GM23338 (cell line): ENCODE data around the gene EXOC6B. TPM values are rescaled to one million over a fixed set of nuclear protein-coding genes. Genes with fewer than 3 reads are reported as not detected.

ENCODE experiments used
- ATAC-seq: fragments of 200-7000 bp; cut with Tn5 transposase; 3 replicates; pipeline ENCODE4 v1.9.1; 2020
- DNase-seq: peaks from one replicate; pipeline ENCODE4 v3.0.0-alpha.2; 2015; ENCODE audit warnings: low spot score
- H2AFZ ChIP-seq: fragments of 200-600 bp; sonication (generic); 2 replicates; pipeline ENCODE4 v1.8.0; 2016; ENCODE audit warnings: antibody characterized with exemption, mild to moderate bottlenecking, moderate library complexity
- H3F3A ChIP-seq: fragments of 200-600 bp; sonication (generic); replicated peaks from 2 replicates; pipeline ENCODE4 v1.8.0; 2017; ENCODE audit warnings: antibody characterized with exemption, mixed run types, low read depth
- H3K27ac ChIP-seq: fragments of 200-600 bp; sonication (generic); 2 replicates; pipeline ENCODE4 v1.6.1; 2016; ENCODE audit warnings: low read depth
- H3K27me3 ChIP-seq: fragments of 200-600 bp; sonication (generic); 2 replicates; pipeline ENCODE4 v1.8.0; 2016; ENCODE audit warnings: mild to moderate bottlenecking, mixed run types, moderate library complexity; ENCODE audit not compliant: insufficient read depth
- H3K36me3 ChIP-seq: fragments of 200-600 bp; sonication (generic); 2 replicates; pipeline ENCODE4 v1.8.0; 2016; ENCODE audit warnings: mild to moderate bottlenecking; ENCODE audit not compliant: insufficient read depth
- H3K4me1 ChIP-seq: fragments of 200-600 bp; sonication (generic); 2 replicates; pipeline ENCODE4 v1.8.0; 2016; ENCODE audit warnings: mild to moderate bottlenecking, moderate library complexity; ENCODE audit not compliant: insufficient read depth
- H3K4me2 ChIP-seq: fragments of 200-600 bp; sonication (generic); 2 replicates; pipeline ENCODE4 v1.7.1; 2017; ENCODE audit warnings: mixed run types
- H3K4me3 ChIP-seq: fragments of 200-600 bp; sonication (generic); 2 replicates; pipeline ENCODE4 v1.6.1; 2016; ENCODE audit warnings: mixed run types
- H3K79me2 ChIP-seq: fragments of 200-600 bp; sonication (generic); replicated peaks from 2 replicates; pipeline ENCODE4 v1.8.0; 2017; ENCODE audit warnings: mild to moderate bottlenecking; ENCODE audit not compliant: insufficient read depth
- H3K9me2 ChIP-seq: fragments of 200-600 bp; sonication (generic); 2 replicates; pipeline ENCODE4 v1.8.0; 2017; ENCODE audit not compliant: insufficient read depth
- H4K20me1 ChIP-seq: fragments of 200-600 bp; sonication (generic); replicated peaks from 2 replicates; pipeline ENCODE4 v1.8.0; 2017; ENCODE audit warnings: mild to moderate bottlenecking; ENCODE audit not compliant: insufficient read depth
- H3K27ac Mint-ChIP-seq: 2 replicates; pipeline ENCODE4 v1.8.0; 2020; ENCODE audit warnings: inconsistent platforms, mild to moderate bottlenecking, moderate library complexity, mixed read lengths
- H3K27me3 Mint-ChIP-seq: 3 replicates; pipeline ENCODE4 v1.8.0; 2022; ENCODE audit warnings: low read depth, mild to moderate bottlenecking, moderate library complexity, mixed read lengths, inconsistent platforms; ENCODE audit not compliant: insufficient read depth, poor library complexity
- H3K36me3 Mint-ChIP-seq: 3 replicates; pipeline ENCODE4 v1.8.0; 2021; ENCODE audit warnings: low read depth, mild to moderate bottlenecking, inconsistent platforms, moderate library complexity, mixed read lengths
- H3K4me1 Mint-ChIP-seq: 3 replicates; pipeline ENCODE4 v1.8.0; 2020; ENCODE audit warnings: mild to moderate bottlenecking, inconsistent platforms, mixed read lengths
- H3K4me3 Mint-ChIP-seq: 3 replicates; pipeline ENCODE4 v1.8.0; 2021; ENCODE audit warnings: moderate library complexity, mild to moderate bottlenecking, inconsistent platforms, mixed read lengths
- H3K9me3 Mint-ChIP-seq: 3 replicates; pipeline ENCODE4 v1.8.0; 2020; ENCODE audit warnings: moderate library complexity, mild to moderate bottlenecking, inconsistent platforms, mixed read lengths
- CREB1 ChIP-seq: fragments of 250-450 bp; sonication (Bioruptor Pico); IDR thresholded peaks from 2 replicates; pipeline ENCODE4 v1.5.0; 2020; ENCODE audit warnings: low read depth, mild to moderate bottlenecking, moderate library complexity
- CTCF ChIP-seq, 2 experiments: fragments of 200-600 bp in 1 of 2; sonication (generic) in 1 of 2; conservative IDR thresholded peaks; 2 replicates each; pipeline versions ENCODE4 v1.5.1 to v1.6.1; 2016 to 2017; ENCODE audit warnings: antibody characterized with exemption in 2 of 2, low read depth in 2 of 2, mild to moderate bottlenecking in 2 of 2, moderate library complexity in 1 of 2
- ETS1 ChIP-seq: IDR thresholded peaks from 2 replicates; pipeline ENCODE4 v1.6.1; 2016; ENCODE audit warnings: antibody characterized with exemption
- EZH2 ChIP-seq: fragments of 200-600 bp; sonication (generic); IDR thresholded peaks from one replicate; pipeline ENCODE4 v1.8.0; 2017; ENCODE audit warnings: antibody characterized with exemption, mild to moderate bottlenecking, low read depth; ENCODE audit not compliant: unreplicated experiment
- JUNB ChIP-seq: IDR thresholded peaks from one replicate; pipeline ENCODE4 v1.6.1; 2016; ENCODE audit warnings: antibody characterized with exemption; ENCODE audit not compliant: unreplicated experiment
- NANOG ChIP-seq: IDR thresholded peaks from 2 replicates; pipeline ENCODE4 v1.6.1; 2016; ENCODE audit warnings: antibody characterized with exemption, borderline replicate concordance
- POLR2AphosphoS5 ChIP-seq: IDR thresholded peaks from 2 replicates; pipeline ENCODE4 v1.6.1; 2016; ENCODE audit warnings: antibody characterized with exemption, low read depth
- REST ChIP-seq: IDR thresholded peaks from one replicate; pipeline ENCODE4 v1.6.1; 2018; ENCODE audit warnings: antibody characterized with exemption; ENCODE audit not compliant: unreplicated experiment
- STAT1 ChIP-seq: IDR thresholded peaks from one replicate; pipeline ENCODE4 v1.6.1; 2016; ENCODE audit warnings: antibody characterized with exemption; ENCODE audit not compliant: unreplicated experiment
- ZNF114 ChIP-seq: fragments of 250-450 bp; sonication (Bioruptor Pico); IDR thresholded peaks from 2 replicates; pipeline ENCODE4 v1.5.0; 2020; ENCODE audit warnings: mild to moderate bottlenecking, moderate library complexity
- ZNF331 ChIP-seq: fragments of 250-450 bp; sonication (Bioruptor Pico); IDR thresholded peaks from 2 replicates; pipeline ENCODE4 v1.5.0; 2020; ENCODE audit warnings: low read depth, mild to moderate bottlenecking, moderate library complexity
- polyA plus RNA-seq: library from polyadenylated mRNA; unstranded; fragments of >200 nt; fragmentation: Nextera tagmentation; extraction: Ambion mirVana; gene quantifications from 2 replicates; pipeline ENCODE4 v1.2.1, GENCODE V29; 2016
- total RNA-seq: library from RNA; depleted of rRNA; stranded (reverse); fragments of >200 nt; shearing (Covaris generic); gene quantifications from 2 replicates; pipeline ENCODE4 v1.2.3, GENCODE V29; 2014

EXOC6B gene
- total and polyA plus RNA-seq, 2 experiments from 2014 or later = 7.2 to 45.9 TPM

- H4K20me1 ChIP-seq = no peaks in the 10 kb centered on the region
- H3K4me2 ChIP-seq = no peak overlapping the region
- DNase-seq (peak; percentile 85), ATAC-seq (peak; percentile 38; the same call in 1 of the 3 replicates)
- Mint-ChIP-seq H3K9me3 (no peaks in the 10 kb centered on the region), H3K4me3 (no peak overlapping the region), H3K27ac (0 out of 2 replicates have a peak overlapping the region, but pooled peaks have one; percentile 53), H3K27me3 (no peaks in the 10 kb centered on the region), H3K36me3 (no peaks in the 10 kb centered on the region; the same call in 2 of the 3 replicates), H3K4me1 (peaks cover 19% of the 10 kb centered on the region)
- no peaks in the 10 kb centered on the region for H3F3A ChIP-seq
- H3K4me1 ChIP-seq = peaks cover 19% of the 10 kb centered on the region
- no peak overlapping the region for H3K27ac ChIP-seq
- no peaks in the 10 kb centered on the region for H3K9me2 ChIP-seq
- H3K27me3 ChIP-seq = no peaks in the 10 kb centered on the region
- peaks cover 5% of the 10 kb centered on the region; the same call in 1 of the 2 replicates for H3K79me2 ChIP-seq
- H3K36me3 ChIP-seq = no peaks in the 10 kb centered on the region
- no peak for TF ChIP-seq EZH2
- TF ChIP-seq CTCF (conservative IDR thresholded peaks at IDR 0.05; ENCODE audit: low read depth in 2 of 2) = peak; percentile 67 to 89
- no peak overlapping the region for H3K4me3 ChIP-seq
- no peak overlapping the region for H2AFZ ChIP-seq
Measured at GRCh38 chr2:72745679-72746368, 80.0 kb downstream of the EXOC6B start.

GRCh38 chr2:72744049-72744448, 81.8 kb downstream of the EXOC6B start:
- DNase-seq (no peak), ATAC-seq (no peak)
- Histone ChIP-seq H3K9me2 (no peaks in the 10 kb centered on the region), H3K27me3 (no peaks in the 10 kb centered on the region), H3K4me3 (no peak overlapping the region), H2AFZ (no peak overlapping the region), H3K4me1 (peaks cover 9% of the 10 kb centered on the region; the same call in 1 of the 2 replicates), H3K36me3 (no peaks in the 10 kb centered on the region), H3K4me2 (no peak overlapping the region), H3F3A (no peaks in the 10 kb centered on the region), H4K20me1 (no peaks in the 10 kb centered on the region), H3K27ac (no peak overlapping the region), H3K79me2 (no peaks in the 10 kb centered on the region)
- H3K4me3 Mint-ChIP-seq = no peak overlapping the region
- H3K9me3 Mint-ChIP-seq = no peaks in the 10 kb centered on the region
- no peaks in the 10 kb centered on the region; the same call in 2 of the 3 replicates for H3K36me3 Mint-ChIP-seq
- H3K4me1 Mint-ChIP-seq = peaks cover 9% of the 10 kb centered on the region; the same call in 2 of the 3 replicates
- no peaks in the 10 kb centered on the region for H3K27me3 Mint-ChIP-seq
- H3K27ac Mint-ChIP-seq = no peak overlapping the region
- TF ChIP-seq NANOG (no peak), REST (no peak), ETS1 (no peak), CTCF (conservative IDR thresholded peaks at IDR 0.05; ENCODE audit: low read depth in 2 of 2) (no peak), ZNF331 (no peak), EZH2 (no peak), ZNF114 (CRISPR knock-in tag) (no peak), STAT1 (no peak), POLR2AphosphoS5 (no peak), CREB1 (CRISPR knock-in tag) (no peak), JUNB (no peak)
